GM21381 (cell line): ENCODE results near the gene NLRP13.

Source experiments
- ATAC-seq: cut with Tn5 transposase; IDR thresholded peaks from one replicate; pipeline ENCODE4 v1.9.1; 2021; ENCODE audit warnings: mild to moderate bottlenecking, moderate library complexity; ENCODE audit not compliant: unreplicated experiment

NLRP13 gene

GRCh38 chr19:55907286-55907685, 24.9 kb downstream of the NLRP13 start:
- no peak for ATAC-seq

DNA sequence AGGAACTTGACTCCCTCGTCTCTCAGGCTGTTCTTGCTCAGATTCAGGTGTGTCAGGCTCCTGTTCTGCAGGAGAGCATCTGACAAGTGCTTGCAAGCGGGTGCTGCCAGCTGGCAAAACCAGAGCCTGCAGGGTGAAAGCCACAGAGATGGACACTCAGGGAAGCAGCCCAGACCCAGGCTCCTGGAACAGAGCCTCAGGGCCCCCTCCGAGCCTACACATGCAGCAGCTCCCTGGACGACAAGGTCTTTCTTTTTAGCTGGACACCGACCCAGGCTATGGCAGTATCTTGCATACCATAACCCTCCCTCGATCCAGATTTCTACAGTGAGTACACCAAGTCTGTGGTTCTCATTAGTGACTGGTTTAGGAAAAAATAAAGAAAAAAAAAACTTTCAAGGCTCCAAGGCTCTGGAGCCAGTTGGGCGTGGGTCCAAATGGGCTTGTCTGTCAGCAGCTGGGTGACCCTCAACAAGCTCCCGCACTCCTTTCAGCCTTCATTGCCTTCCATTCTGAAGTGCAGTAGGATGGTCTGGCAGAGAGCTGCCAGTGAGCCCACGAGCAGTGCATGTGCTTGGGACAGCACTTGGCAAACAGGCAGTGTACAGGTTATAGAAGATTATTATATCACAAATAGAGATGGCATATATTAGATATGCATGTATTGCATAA, 29.9 kb downstream of the NLRP13 start:
- ATAC-seq = no peak

GRCh38 chr19:55901369-55902079, 30.6 kb downstream of the NLRP13 start:
- ATAC-seq = no peak

DNA sequence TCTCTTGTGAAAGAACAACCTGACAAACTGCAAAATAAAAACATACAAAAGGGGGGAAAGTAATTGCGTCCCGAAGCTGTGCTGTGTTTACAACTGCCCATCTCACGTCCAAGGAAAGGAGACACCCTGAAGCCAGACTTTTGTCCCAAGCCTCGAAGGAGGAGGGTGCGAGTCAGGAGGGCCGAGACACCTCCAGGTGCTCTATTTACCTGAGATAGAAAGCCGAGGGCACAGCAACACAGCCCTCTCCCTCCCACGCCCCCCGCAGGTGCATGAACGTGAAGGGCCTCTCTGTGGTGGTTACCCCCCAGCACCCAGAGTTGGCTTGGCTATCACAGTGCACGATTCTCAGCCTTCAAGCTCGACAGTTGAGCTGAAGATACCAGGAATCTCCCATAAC, 33.2 kb downstream of the NLRP13 start:
- ATAC-seq = no peak

GRCh38 chr19:55882626-55883025, 49.5 kb downstream of the NLRP13 start:
- ATAC-seq = no peak

GRCh38 chr19:55877211-55877610, 54.9 kb downstream of the NLRP13 start:
- ATAC-seq = no peak

- ATAC-seq = no peak
Measured at GRCh38 chr19:55870736-55871135, 61.4 kb downstream of the NLRP13 start.

DNA sequence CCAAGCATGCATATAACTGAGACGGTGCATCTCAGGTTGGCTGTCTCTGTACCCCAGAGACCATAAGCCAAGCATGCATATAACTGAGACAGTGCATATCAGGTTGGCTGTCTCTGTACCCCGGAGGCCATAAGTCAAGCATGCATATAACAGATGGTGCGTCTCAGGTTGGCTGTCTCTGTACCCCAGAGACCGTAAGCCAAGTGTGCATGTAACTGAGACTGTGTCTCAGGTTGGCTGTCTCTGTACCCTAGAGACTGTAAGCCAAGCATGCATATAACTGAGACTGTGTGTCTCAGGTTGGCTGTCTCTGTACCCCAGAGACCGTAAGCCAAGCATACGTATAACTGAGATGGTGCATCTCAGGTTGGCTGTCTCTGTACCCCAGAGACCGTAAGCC, 65.0 kb downstream of the NLRP13 start:
- no peak for ATAC-seq

GRCh38 chr19:55866521-55866920, 65.6 kb downstream of the NLRP13 start:
- no peak for ATAC-seq

DNA sequence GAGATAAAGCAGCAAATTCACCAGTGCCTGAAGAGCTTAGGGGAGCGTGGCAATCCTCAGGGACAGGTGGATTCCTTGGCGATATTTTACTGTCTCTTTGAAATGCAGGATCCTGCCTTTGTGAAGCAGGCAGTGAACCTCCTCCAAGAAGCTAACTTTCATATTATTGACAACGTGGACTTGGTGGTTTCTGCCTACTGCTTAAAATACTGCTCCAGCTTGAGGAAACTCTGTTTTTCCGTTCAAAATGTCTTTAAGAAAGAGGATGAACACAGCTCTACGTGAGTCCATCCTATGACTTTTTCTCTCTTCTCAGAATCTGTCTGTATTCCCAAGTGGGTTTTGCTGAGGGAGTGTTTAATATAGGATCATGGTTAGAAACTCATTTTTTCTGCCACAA, 73.2 kb downstream of the NLRP13 start:
- ATAC-seq = no peak

DNA sequence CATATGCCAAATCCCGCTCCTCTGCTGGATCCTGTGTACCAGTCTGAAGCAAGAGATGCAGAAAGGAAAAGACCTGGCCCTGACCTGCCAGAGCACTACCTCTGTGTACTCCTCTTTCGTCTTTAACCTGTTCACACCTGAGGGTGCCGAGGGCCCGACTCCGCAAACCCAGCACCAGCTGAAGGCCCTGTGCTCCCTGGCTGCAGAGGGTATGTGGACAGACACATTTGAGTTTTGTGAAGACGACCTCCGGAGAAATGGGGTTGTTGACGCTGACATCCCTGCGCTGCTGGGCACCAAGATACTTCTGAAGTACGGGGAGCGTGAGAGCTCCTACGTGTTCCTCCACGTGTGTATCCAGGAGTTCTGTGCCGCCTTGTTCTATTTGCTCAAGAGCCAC, 73.7 kb downstream of the NLRP13 start:
- no peak for ATAC-seq

DNA sequence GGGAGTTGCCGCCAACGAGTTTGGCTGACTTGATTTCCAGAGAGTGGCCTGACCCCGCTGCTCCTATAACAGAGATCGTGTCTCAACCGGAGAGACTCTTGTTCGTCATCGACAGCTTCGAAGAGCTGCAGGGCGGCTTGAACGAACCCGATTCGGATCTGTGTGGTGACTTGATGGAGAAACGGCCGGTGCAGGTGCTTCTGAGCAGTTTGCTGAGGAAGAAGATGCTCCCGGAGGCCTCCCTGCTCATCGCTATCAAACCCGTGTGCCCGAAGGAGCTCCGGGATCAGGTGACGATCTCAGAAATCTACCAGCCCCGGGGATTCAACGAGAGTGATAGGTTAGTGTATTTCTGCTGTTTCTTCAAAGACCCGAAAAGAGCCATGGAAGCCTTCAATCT, 74.2 kb downstream of the NLRP13 start:
- no peak for ATAC-seq

GRCh38 chr19:55857149-55857548, 75.0 kb downstream of the NLRP13 start:
- no peak for ATAC-seq

DNA sequence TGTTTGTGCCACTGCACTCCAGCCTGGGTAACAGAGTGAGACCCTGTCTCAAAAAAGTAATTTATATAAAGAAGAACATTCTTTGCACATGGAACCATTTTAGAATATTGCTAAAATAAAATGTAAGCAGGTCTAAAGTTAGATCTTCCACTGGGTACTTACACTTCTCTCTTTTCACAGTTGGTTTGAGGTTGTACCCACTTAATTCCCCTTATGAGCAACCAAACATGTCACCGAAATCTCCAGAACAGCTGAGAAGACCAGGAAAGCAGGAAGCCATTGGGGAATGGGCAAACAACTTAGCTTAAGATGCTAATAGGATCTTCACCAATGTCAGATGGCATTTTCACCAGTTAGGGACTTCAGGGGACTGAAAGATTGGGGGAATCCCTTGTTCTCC, 77.0 kb downstream of the NLRP13 start:
- ATAC-seq = no peak
